GM12878 (cell line): ENCODE measurements around the gene PSMB10. TPM values are rescaled to one million over a fixed set of nuclear protein-coding genes. Genes with fewer than 3 reads are reported as not detected.

ENCODE experiments used
- ATAC-seq: fragments of 200-7000 bp; cut with Tn5 transposase; 3 replicates; pipeline ENCODE4 v1.9.1; 2020; ENCODE audit warnings: mild to moderate bottlenecking, moderate library complexity
- BruUV-seq: library from RNA; stranded (reverse); fragments of 400-500 nt; replicated peaks from 2 replicates; lab custom pipeline; 2021; lab: Mats Ljungman, UMichigan
- CTCF ChIA-PET: fragments of 300-600 bp; sonication (Branson Sonifier 250); formaldehyde crosslinking; extraction: SDS; loops from one replicate; lab custom pipeline; 2021; ENCODE audit warnings: inconsistent platforms; lab: Yijun Ruan, JAX
- POLR2A ChIA-PET: fragments of 350-600 bp; formaldehyde crosslinking; extraction: SDS; loops from one replicate; lab custom pipeline; 2021; ENCODE audit warnings: inconsistent platforms; lab: Charles Lee
- RAD21 ChIA-PET: fragments of 300-600 bp; sonication (Branson Sonifier 250); formaldehyde crosslinking; loops from one replicate; lab custom pipeline; 2023; ENCODE audit warnings: antibody characterized with exemption; ENCODE audit not compliant: unreplicated experiment; lab: Charles Lee
- SMC1A ChIA-PET: fragments of 300-600 bp; sonication (Branson Sonifier 250); formaldehyde crosslinking; loops from one replicate; lab custom pipeline; 2023; ENCODE audit not compliant: unreplicated experiment, uncharacterized antibody; lab: Charles Lee
- DNase-seq: peaks from one replicate; pipeline ENCODE4 v3.0.0-alpha.2; 2011; ENCODE audit warnings: low read depth, low spot score
- FAIRE-seq: peaks from 3 replicates; lab custom pipeline; 2011; peaks lifted over from hg19 to GRCh38; lab: Jason Lieb, UNC
- H2AFZ ChIP-seq: 2 replicates; pipeline ENCODE4 v1.6.0; 2011; ENCODE audit warnings: low read depth, low read length, control low read depth; ENCODE audit not compliant: control insufficient read depth
- H3K27ac ChIP-seq: 2 replicates; pipeline ENCODE4 v1.5.1; 2011; ENCODE audit warnings: control low read depth; ENCODE audit not compliant: control insufficient read depth, insufficient read depth
- H3K27me3 ChIP-seq, 2 experiments: replicated peaks in 1 of 2; 2 replicates each; pipeline versions ENCODE4 v1.6.0 to v1.6.1; 2011; ENCODE audit warnings: low read length in 1 of 2; ENCODE audit not compliant: control insufficient read depth in 2 of 2, insufficient read depth in 2 of 2
- H3K36me3 ChIP-seq, 2 experiments: 2 replicates each; pipeline ENCODE4 v1.5.1; 2011; ENCODE audit warnings: low read length in 1 of 2; ENCODE audit not compliant: control insufficient read depth in 2 of 2, insufficient read depth in 2 of 2
- H3K4me1 ChIP-seq: 2 replicates; pipeline ENCODE4 v1.6.1; 2011; ENCODE audit warnings: mild to moderate bottlenecking, low read length, moderate library complexity, mixed read lengths; ENCODE audit not compliant: control insufficient read depth, insufficient read depth
- H3K4me2 ChIP-seq: 2 replicates; pipeline ENCODE4 v1.6.0; 2011; ENCODE audit warnings: control low read depth; ENCODE audit not compliant: control insufficient read depth, insufficient read depth
- H3K4me3 ChIP-seq: fragments of 200-600 bp; sonication (generic); 2 replicates; pipeline ENCODE4 v1.5.1; 2016
- H3K79me2 ChIP-seq: 2 replicates; pipeline ENCODE4 v1.6.0; 2011; ENCODE audit warnings: low read length; ENCODE audit not compliant: control insufficient read depth, insufficient read depth
- H3K9ac ChIP-seq: 2 replicates; pipeline ENCODE4 v1.8.0; 2011; ENCODE audit warnings: low read length, control low read depth, mixed read lengths; ENCODE audit not compliant: control insufficient read depth, insufficient read depth
- H3K9me3 ChIP-seq: replicated peaks from 3 replicates; pipeline ENCODE4 v1.5.1; 2011; ENCODE audit warnings: mild to moderate bottlenecking, low read length; ENCODE audit not compliant: control insufficient read depth, insufficient read depth
- H4K20me1 ChIP-seq: 2 replicates; pipeline ENCODE4 v1.6.0; 2011; ENCODE audit not compliant: control insufficient read depth, insufficient read depth
- CBX5 ChIP-seq: sonication (generic); IDR thresholded peaks from 2 replicates; pipeline ENCODE4 v1.6.1; 2016; ENCODE audit warnings: low read depth, moderate library complexity, mild to moderate bottlenecking, inconsistent platforms
- EGR1 ChIP-seq, 2 experiments: IDR thresholded peaks; 1 replicate in 1 of 2; 2 replicates in 1 of 2; pipeline ENCODE4 v1.6.1; 2011 to 2012; ENCODE audit warnings: low read depth in 2 of 2, low read length in 2 of 2, borderline replicate concordance in 1 of 2, mild to moderate bottlenecking in 1 of 2, moderate library complexity in 1 of 2
- HDAC6 ChIP-seq: fragments of 200-600 bp; sonication (generic); IDR thresholded peaks from one replicate; pipeline ENCODE4 v1.8.0; 2017; ENCODE audit warnings: antibody characterized with exemption; ENCODE audit not compliant: unreplicated experiment
- IRF5 ChIP-seq: fragments of 450-650 bp; IDR thresholded peaks from 2 replicates; pipeline ENCODE4 v1.6.1; 2017; ENCODE audit warnings: borderline replicate concordance
- NFXL1 ChIP-seq: fragments of 450-650 bp; IDR thresholded peaks from 2 replicates; pipeline ENCODE4 v1.6.1; 2017; ENCODE audit warnings: antibody characterized with exemption, mild to moderate bottlenecking, borderline replicate concordance
- PML ChIP-seq: IDR thresholded peaks from 2 replicates; pipeline ENCODE4 v1.6.1; 2012; ENCODE audit warnings: low read length, inconsistent platforms
- POLR2A ChIP-seq: IDR thresholded peaks from 2 replicates; pipeline ENCODE4 v1.6.1; 2011; ENCODE audit warnings: low read depth, mild to moderate bottlenecking, low read length
- RB1 ChIP-seq: fragments of 450-650 bp; formaldehyde crosslinking; IDR thresholded peaks from 2 replicates; pipeline ENCODE4 v1.6.1; 2017; ENCODE audit warnings: mild to moderate bottlenecking, borderline replicate concordance
- ZBTB11 ChIP-seq: fragments of 450-650 bp; formaldehyde crosslinking; IDR thresholded peaks from 2 replicates; pipeline ENCODE4 v1.5.0; 2022; ENCODE audit warnings: mild to moderate bottlenecking, missing genetic modification characterization
- ZBTB33 ChIP-seq: fragments of 450-650 bp; IDR thresholded peaks from 2 replicates; pipeline ENCODE4 v1.6.1; 2017; ENCODE audit warnings: mild to moderate bottlenecking
- ZNF687 ChIP-seq: fragments of 450-650 bp; IDR thresholded peaks from 2 replicates; pipeline ENCODE4 v1.6.1; 2017; ENCODE audit warnings: mild to moderate bottlenecking, moderate library complexity
- WGBS: methylation state at CpG from one replicate; pipeline ENCODE4 v1.1.6; 2016; ENCODE audit warnings: low lambda C conversion rate; ENCODE audit not compliant: insufficient replicate concordance, insufficient coverage; ENCODE audit errors: missing lambda C conversion rate; 5-methylcytosine and 5-hydroxymethylcytosine counted together
- in situ Hi-C: fragments of 300-500 bp; cut with MboI; formaldehyde crosslinking; loops from 9 replicates; pipeline ENCODE4 v1.14.3; 2018; ENCODE audit warnings: mixed read lengths
- intact Hi-C: fragments of 100-400 bp; cut with micrococcal nuclease; formaldehyde crosslinking; loops from one replicate; pipeline ENCODE4 v1.14.2; 2022; ENCODE audit not compliant: unreplicated experiment
- polyA plus RNA-seq, 11 experiments: library from polyadenylated mRNA; depleted of rRNA in 4 of 11; unstranded in 6 of 11; stranded (reverse) in 5 of 11; fragments of >200 nt; fragmentation: Nextera tagmentation in 4 of 11; fragmentation: Illumina TruSeq in 1 of 11; extraction: Ambion mirVana in 4 of 11; extraction: Trizol in 1 of 11; gene quantifications; 1 replicate in 1 of 11; 2 replicates in 10 of 11; pipeline versions ENCODE4 v1.2.1 to v1.2.3, GENCODE V29; 2011 to 2016; ENCODE audit warnings: inconsistent platforms in 2 of 11, missing spikeins in 2 of 11, low read depth in 1 of 11
- total RNA-seq, 4 experiments: library from RNA; depleted of rRNA in 3 of 4; stranded (reverse); fragments of >200 nt in 3 of 4; fragmentation: Illumina TruSeq in 1 of 4; extraction: Trizol in 1 of 4; gene quantifications; 2 replicates each; pipeline versions ENCODE4 v1.2.1 to v1.2.3, GENCODE V29; 2013 to 2021

Gene PSMB10
- total and polyA plus RNA-seq, 10 of the 15 experiments (the other 5 are each of a cell fraction or from before 2014, with no cell fraction given): 24.1 to 308 (median 151) TPM

GRCh38 chr16:67917852-67918236, 18.8 kb downstream of the PSMB10 start:
- in situ Hi-C loops (no loop called here), intact Hi-C loops (no loop called here)
- Histone ChIP-seq H3K4me3 (no peak overlapping the region), H3K4me2 (no peak overlapping the region), H2AFZ (no peak overlapping the region), H3K4me1 (no peaks in the 10 kb centered on the region), H3K27ac (no peak overlapping the region), H4K20me1 (no peaks in the 10 kb centered on the region), H3K9me3 (no peaks in the 10 kb centered on the region), H3K36me3 (peaks cover 0 to 3% of the 10 kb centered on the region in 2 experiments; a peak in 1 of 4 replicates), H3K27me3 (no peaks in the 10 kb centered on the region)
- ChIA-PET POLR2A (no interaction called here), CTCF (no interaction called here), SMC1A (interaction anchor here (1.1 kb wide), 1 partner anchor 245 kb away, joined by 3 read pairs; no protein-coding TSS in a partner anchor), RAD21 (no interaction called here)
- DNase-seq (no peak), ATAC-seq (peak; percentile 33; the same call in 1 of the 3 replicates), FAIRE-seq (no peak)
- WGBS: 65% methylated on average over 4 of the region's 4 CpGs
- no TSS peak for BruUV-seq
- TF ChIP-seq HDAC6 (no peak), POLR2A (no peak), RB1 (no peak), EGR1 (IDR thresholded peaks at IDR 0.05; ENCODE audit: borderline replicate concordance in 1 of 2, low read depth in 2 of 2, low read length in 2 of 2) (no peak), ZBTB11 (CRISPR knock-in tag) (no peak), ZBTB33 (no peak), IRF5 (no peak), CBX5 (no peak), ZNF687 (no peak), PML (no peak), NFXL1 (no peak)
- TF ChIP-seq, all 136 proteins: peak for 0
- Histone ChIP-seq H3K79me2 (no peaks in the 10 kb centered on the region), H3K9ac (no peak overlapping the region)
